Keratinocyte (primary cell): ENCODE measurements around the gene MOSMO. TPM values are rescaled to one million over a fixed set of nuclear protein-coding genes. Genes with fewer than 3 reads are reported as not detected.

ENCODE experiments used
- DNase-seq: peaks from one replicate; pipeline ENCODE4 v3.0.0-alpha.2; 2011; ENCODE audit warnings: low read depth, missing footprints, low spot score
- FAIRE-seq: peaks from 2 replicates; lab custom pipeline; 2011; peaks lifted over from hg19 to GRCh38; lab: Jason Lieb, UNC
- H2AFZ ChIP-seq: 2 replicates; pipeline ENCODE4 v1.6.0; 2012; ENCODE audit warnings: low read length, control low read depth, inconsistent platforms; ENCODE audit not compliant: control insufficient read depth
- H3K27ac ChIP-seq: 2 replicates; pipeline ENCODE4 v1.5.1; 2011; ENCODE audit warnings: low read length; ENCODE audit not compliant: control insufficient read depth, insufficient read depth
- H3K27me3 ChIP-seq: 3 replicates; pipeline ENCODE4 v1.6.0; 2011; ENCODE audit warnings: low read length; ENCODE audit not compliant: control insufficient read depth, insufficient read depth; ENCODE audit errors: extremely low read depth
- H3K36me3 ChIP-seq, 2 experiments: 2 replicates in 1 of 2; 3 replicates in 1 of 2; pipeline ENCODE4 v1.5.1; 2011; ENCODE audit warnings: low read length in 2 of 2, mild to moderate bottlenecking in 1 of 2; ENCODE audit not compliant: control insufficient read depth in 2 of 2, insufficient read depth in 2 of 2; ENCODE audit errors: extremely low read depth in 1 of 2
- H3K4me1 ChIP-seq: 3 replicates; pipeline ENCODE4 v1.5.1; 2011; ENCODE audit warnings: low read length; ENCODE audit not compliant: control insufficient read depth, insufficient read depth; ENCODE audit errors: extremely low read depth
- H3K4me2 ChIP-seq: 3 replicates; pipeline ENCODE4 v1.6.0; 2011; ENCODE audit warnings: low read depth, low read length; ENCODE audit not compliant: control insufficient read depth, insufficient read depth; ENCODE audit errors: extremely low read depth
- H3K4me3 ChIP-seq, 3 experiments: fragments of 200-600 bp in 1 of 3; sonication (generic) in 1 of 3; 2 replicates in 2 of 3; 3 replicates in 1 of 3; pipeline ENCODE4 v1.5.1; 2011 to 2016; ENCODE audit warnings: low read length in 3 of 3, mild to moderate bottlenecking in 3 of 3, control low read depth in 2 of 3, inconsistent platforms in 1 of 3, low read depth in 1 of 3, mixed read lengths in 1 of 3, mixed run types in 1 of 3, moderate library complexity in 1 of 3; ENCODE audit not compliant: control insufficient read depth in 2 of 3, insufficient read depth in 2 of 3; ENCODE audit errors: extremely low read depth in 1 of 3
- H3K79me2 ChIP-seq: 2 replicates; pipeline ENCODE4 v1.6.0; 2012; ENCODE audit warnings: low read length; ENCODE audit not compliant: control insufficient read depth, insufficient read depth
- H3K9ac ChIP-seq: 3 replicates; pipeline ENCODE4 v1.6.0; 2011; ENCODE audit warnings: low read length; ENCODE audit not compliant: control insufficient read depth, insufficient read depth; ENCODE audit errors: extremely low read depth
- H3K9me1 ChIP-seq: 3 replicates; pipeline ENCODE4 v1.6.0; 2011; ENCODE audit warnings: low read length; ENCODE audit not compliant: control insufficient read depth, insufficient read depth; ENCODE audit errors: extremely low read depth
- H3K9me3 ChIP-seq: 2 replicates; pipeline ENCODE4 v1.5.1; 2012; ENCODE audit warnings: low read depth, low read length; ENCODE audit not compliant: control insufficient read depth
- H4K20me1 ChIP-seq: 3 replicates; pipeline ENCODE4 v1.6.0; 2011; ENCODE audit warnings: low read length; ENCODE audit not compliant: control insufficient read depth, insufficient read depth; ENCODE audit errors: extremely low read depth
- EZH2 ChIP-seq: IDR thresholded peaks from one replicate; pipeline ENCODE4 v1.6.1; 2012; ENCODE audit warnings: inconsistent platforms, mild to moderate bottlenecking, low read length, moderate library complexity
- dilution Hi-C: fragments of 300-500 bp; cut with MboI; formaldehyde crosslinking; loops from one replicate; pipeline ENCODE4 v1.7.0; 2020; ENCODE audit warnings: low sequenced_read_pairs; ENCODE audit not compliant: extremely low pct_ligation_motif_present
- polyA plus RNA-seq, 5 experiments: library from polyadenylated mRNA; depleted of rRNA in 3 of 5; stranded (reverse) in 3 of 5; stranded (forward) in 1 of 5; unstranded in 1 of 5; fragments of >200 nt; gene quantifications; 1 replicate in 1 of 5; 2 replicates in 3 of 5; 3 replicates in 1 of 5; pipeline versions ENCODE4 v1.2.1 to v1.2.3, GENCODE V29; 2011 to 2012; ENCODE audit warnings: missing spikeins in 2 of 5, low read depth in 1 of 5, low replicate concordance in 1 of 5
- TF ChIP-seq, protein P1 (sequence below), 3 experiments: IDR thresholded peaks in 1 of 3; conservative IDR thresholded peaks in 1 of 3; optimal IDR thresholded peaks in 1 of 3; 2 replicates in 2 of 3; 3 replicates in 1 of 3; pipeline versions ENCODE3 to v1.5.1; 2011; ENCODE audit warnings: low read length in 3 of 3, mild to moderate bottlenecking in 3 of 3, moderate library complexity in 2 of 3, control low read depth in 1 of 3, inconsistent platforms in 1 of 3; ENCODE audit not compliant: insufficient read depth in 2 of 3; ENCODE audit errors: extremely low read depth in 1 of 3

The MOSMO gene
- polyA plus RNA-seq, 1 donor (not counting 4 experiments of a cell fraction or from before 2014, with no cell fraction given): 26.2 TPM

DNA sequence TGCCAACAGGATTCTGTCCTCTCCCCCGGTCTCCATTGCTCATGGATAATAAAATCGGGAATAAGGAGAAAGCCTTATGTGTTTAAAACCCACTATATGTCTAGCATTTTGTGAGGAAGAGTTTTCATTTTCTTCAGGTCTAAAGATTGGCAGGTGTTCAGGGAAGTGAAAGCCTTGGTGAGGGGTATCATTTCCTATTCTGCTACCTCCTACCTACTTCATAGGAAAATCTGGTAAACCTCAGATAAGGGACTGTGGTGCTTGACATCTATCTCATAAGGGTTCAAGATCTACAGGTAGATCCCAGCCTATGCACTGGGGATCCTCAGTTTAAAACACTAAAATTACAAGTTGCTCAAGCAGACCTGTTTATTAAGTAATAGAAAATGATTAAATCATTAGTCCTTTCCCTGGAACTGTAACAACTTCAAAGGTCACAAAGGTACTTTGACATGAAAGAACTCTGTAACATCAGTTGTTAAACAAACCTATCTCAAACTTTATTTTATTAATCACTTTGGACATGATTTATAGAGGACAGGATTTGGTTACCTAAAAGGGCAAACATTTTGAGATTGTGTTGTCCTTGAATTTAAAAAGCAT lies 6.5 kb downstream of the MOSMO start:
- H3K79me2 ChIP-seq: peaks cover 99% of the 10 kb centered on the region
- peaks cover 55% of the 10 kb centered on the region for H3K4me1 ChIP-seq

DNA sequence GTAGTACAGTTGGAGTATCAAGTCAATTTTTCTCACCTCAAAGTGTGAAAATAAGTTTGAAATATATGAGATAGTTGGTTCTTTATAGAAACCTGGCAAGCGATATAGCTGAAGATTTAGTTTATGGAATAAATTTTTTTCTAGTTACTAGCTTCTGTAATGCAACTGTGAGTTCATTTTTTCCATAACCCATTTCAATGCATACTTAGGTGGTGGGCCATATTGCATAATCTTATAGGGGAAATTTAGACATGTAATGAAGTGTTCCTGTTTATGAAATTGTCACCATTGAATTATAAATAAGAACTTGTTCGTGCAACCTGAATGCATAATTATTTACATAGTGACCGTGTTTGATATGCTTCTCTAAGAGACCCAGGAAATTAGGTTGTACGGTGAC lies 9.0 kb downstream of the MOSMO start:
- FAIRE-seq (no peak), DNase-seq (no peak)
- no peak overlapping the region for H3K9ac ChIP-seq
- no peak overlapping the region for H3K4me3 ChIP-seq
- H4K20me1 ChIP-seq: peaks cover under 1% of the 10 kb centered on the region
- H3K27me3 ChIP-seq: no peaks in the 10 kb centered on the region
- H3K27ac ChIP-seq: peak overlapping the region; percentile 36
- no peaks in the 10 kb centered on the region for H3K36me3 ChIP-seq
- H3K9me1 ChIP-seq: peaks cover 5% of the 10 kb centered on the region
- no peak overlapping the region for H2AFZ ChIP-seq
- TF ChIP-seq, protein P1, sequence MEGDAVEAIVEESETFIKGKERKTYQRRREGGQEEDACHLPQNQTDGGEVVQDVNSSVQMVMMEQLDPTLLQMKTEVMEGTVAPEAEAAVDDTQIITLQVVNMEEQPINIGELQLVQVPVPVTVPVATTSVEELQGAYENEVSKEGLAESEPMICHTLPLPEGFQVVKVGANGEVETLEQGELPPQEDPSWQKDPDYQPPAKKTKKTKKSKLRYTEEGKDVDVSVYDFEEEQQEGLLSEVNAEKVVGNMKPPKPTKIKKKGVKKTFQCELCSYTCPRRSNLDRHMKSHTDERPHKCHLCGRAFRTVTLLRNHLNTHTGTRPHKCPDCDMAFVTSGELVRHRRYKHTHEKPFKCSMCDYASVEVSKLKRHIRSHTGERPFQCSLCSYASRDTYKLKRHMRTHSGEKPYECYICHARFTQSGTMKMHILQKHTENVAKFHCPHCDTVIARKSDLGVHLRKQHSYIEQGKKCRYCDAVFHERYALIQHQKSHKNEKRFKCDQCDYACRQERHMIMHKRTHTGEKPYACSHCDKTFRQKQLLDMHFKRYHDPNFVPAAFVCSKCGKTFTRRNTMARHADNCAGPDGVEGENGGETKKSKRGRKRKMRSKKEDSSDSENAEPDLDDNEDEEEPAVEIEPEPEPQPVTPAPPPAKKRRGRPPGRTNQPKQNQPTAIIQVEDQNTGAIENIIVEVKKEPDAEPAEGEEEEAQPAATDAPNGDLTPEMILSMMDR (optimal IDR thresholded peaks at IDR 0.05 in 1 of 3, IDR thresholded peaks at IDR 0.05 in 1 of 3, conservative IDR thresholded peaks at IDR 0.05 in 1 of 3; ENCODE audit: extremely low read depth in 1 of 3, insufficient read depth in 2 of 3, low read length in 3 of 3): no peak
- no peak for TF ChIP-seq EZH2
- dilution Hi-C loops: no loop called here
- peak overlapping the region; percentile 6 for H3K4me2 ChIP-seq
- peaks cover 44% of the 10 kb centered on the region for H3K4me1 ChIP-seq
- H3K9me3 ChIP-seq: no peaks in the 10 kb centered on the region
- peaks cover 95% of the 10 kb centered on the region for H3K79me2 ChIP-seq

More for the DNA sequence above, 6.5 kb downstream of the MOSMO start:
- Histone ChIP-seq H3K9me3 (no peaks in the 10 kb centered on the region), H3K36me3 (peaks cover 0 to 3% of the 10 kb centered on the region in 2 experiments), H2AFZ (no peak overlapping the region), H3K9me1 (peaks cover 8% of the 10 kb centered on the region), H3K27me3 (no peaks in the 10 kb centered on the region), H4K20me1 (peaks cover 7% of the 10 kb centered on the region), H3K27ac (no peak overlapping the region), H3K9ac (no peak overlapping the region), H3K4me2 (peak overlapping the region; percentile 14), H3K4me3 (no peak overlapping the region)
- no peak for TF ChIP-seq EZH2
- TF ChIP-seq, protein P1 (optimal IDR thresholded peaks at IDR 0.05 in 1 of 3, IDR thresholded peaks at IDR 0.05 in 1 of 3, conservative IDR thresholded peaks at IDR 0.05 in 1 of 3; ENCODE audit: extremely low read depth in 1 of 3, insufficient read depth in 2 of 3, low read length in 3 of 3): no peak
- DNase-seq: no peak
- FAIRE-seq: no peak
- dilution Hi-C loops: no loop called here
